ENCODE results near the gene GPR132.

- no peak for TF ChIP-seq CTCF (IDR thresholded peaks at IDR 0.05; ENCODE audit: insufficient read depth, low read length)
- no peak for TF ChIP-seq REST (IDR thresholded peaks at IDR 0.05; ENCODE audit: insufficient replicate concordance, low read depth)
- TF ChIP-seq POLR2AphosphoS5 (IDR thresholded peaks at IDR 0.05; ENCODE audit: low read depth), result no peak
- TF ChIP-seq SPI1 (IDR thresholded peaks at IDR 0.05; ENCODE audit: borderline replicate concordance, low read depth), result no peak
- no peak for TF ChIP-seq GABPA (IDR thresholded peaks at IDR 0.05; ENCODE audit: low read depth)
These were observed 57.5 kb downstream of the GPR132 start for GRCh38 chr14:105007593-105008264.

Data from HL-60 (cell line).